Measurements from ENCODE around the gene SMCR8.

Gene SMCR8

GRCh38 chr17:18309202-18309601, 5.9 kb upstream of the SMCR8 start:
- TF ChIP-seq CTCF (IDR thresholded peaks at IDR 0.05; ENCODE audit: extremely low read depth, missing control alignments), result no peak
- no peak for DNase-seq (ENCODE audit: low spot score)

- DNase-seq (ENCODE audit: low spot score), result no peak
Measured at GRCh38 chr17:18314059-18314730, 898 bp upstream of the SMCR8 start.

GRCh38 chr17:18315562-18315922, 449 bp downstream of the SMCR8 start:
- no peak for TF ChIP-seq CTCF (IDR thresholded peaks at IDR 0.05; ENCODE audit: extremely low read depth, missing control alignments)
- no peak for DNase-seq (ENCODE audit: low spot score)

More at GRCh38 chr17:18314059-18314730, 898 bp upstream of the SMCR8 start:
- TF ChIP-seq CTCF (IDR thresholded peaks at IDR 0.05; ENCODE audit: extremely low read depth, missing control alignments), result no peak

- no peak for TF ChIP-seq CTCF (IDR thresholded peaks at IDR 0.05; ENCODE audit: extremely low read depth, missing control alignments)
- DNase-seq (ENCODE audit: low spot score), result no peak
Measured at GRCh38 chr17:18315961-18316360, 868 bp downstream of the SMCR8 start.

- DNase-seq (ENCODE audit: low spot score), result no peak
- no peak for TF ChIP-seq CTCF (IDR thresholded peaks at IDR 0.05; ENCODE audit: extremely low read depth, missing control alignments)
Measured at GRCh38 chr17:18318117-18318516, 3.0 kb downstream of the SMCR8 start.

GRCh38 chr17:18318771-18319450, 3.8 kb downstream of the SMCR8 start:
- no peak for TF ChIP-seq CTCF (IDR thresholded peaks at IDR 0.05; ENCODE audit: extremely low read depth, missing control alignments)
- DNase-seq (ENCODE audit: low spot score), result no peak

GRCh38 chr17:18319604-18320256, 4.6 kb downstream of the SMCR8 start:
- no peak for DNase-seq (ENCODE audit: low spot score)
- TF ChIP-seq CTCF (IDR thresholded peaks at IDR 0.05; ENCODE audit: extremely low read depth, missing control alignments), result peak; percentile 24

Data from GM20000 (cell line).